ENCODE results near the gene DHRS11. TPM values are rescaled to one million over a fixed set of nuclear protein-coding genes. Genes with fewer than 3 reads are reported as not detected.

The DHRS11 gene
- total RNA-seq, 4 donors from 2014 or later, result 4.9 to 15.8 (median 7.4) TPM

DNA sequence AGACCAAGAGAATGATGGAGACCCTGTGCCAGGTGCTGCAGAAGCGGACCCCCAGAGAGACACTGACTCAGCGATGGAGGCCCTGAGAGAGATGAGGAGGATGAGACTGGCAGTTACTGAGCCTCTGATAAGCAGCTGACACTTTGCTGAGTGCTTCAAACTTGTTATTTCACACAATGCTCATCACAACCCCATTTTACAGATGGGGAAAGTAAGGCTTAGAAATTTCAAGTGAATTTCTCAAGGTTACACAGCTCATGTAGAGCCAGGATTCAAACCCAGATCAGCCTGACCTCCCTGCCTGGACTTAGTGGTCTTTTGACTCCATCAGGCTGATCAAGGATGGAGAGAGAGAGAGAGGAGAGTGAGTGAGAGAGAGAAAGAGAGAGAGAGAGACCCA is 36.9 kb downstream of the DHRS11 start:
- Histone ChIP-seq H3K36me3 (no peaks in the 10 kb centered on the region), H3K4me1 (peaks cover 0 to 2% of the 10 kb centered on the region in 2 donors), H3K27me3 (peaks cover 0 to 5% (median 0%) of the 10 kb centered on the region in 3 donors), H3K4me3 (no peak overlapping the region), H3K9me3 (no peaks in the 10 kb centered on the region), H3K27ac (no peak overlapping the region)
- no peak for ATAC-seq
- DNase-seq, result no peak
- in situ Hi-C loops (cut with MboI; ENCODE audit: low sequenced_read_pairs in 4 of 4), result loop anchor here in 3 of 4 donors (5.0 to 25.0 kb wide), 4 partner anchors 309 to 609 kb away; partner anchors contain the start of genes AATF (in 1 of the 3) and LHX1 (in 1 of the 3)
- TF ChIP-seq CTCF (IDR thresholded peaks at IDR 0.05 in 4 of 5, conservative IDR thresholded peaks at IDR 0.05 in 1 of 5), result no peak
- TF ChIP-seq POLR2A (IDR thresholded peaks at IDR 0.05), result no peak
- intact Hi-C loops (cut with DNase I; ENCODE audit: low total_unique reads), result loop anchor here (2.0 to 5.0 kb wide), 2 partner anchors 418 to 769 kb away; no protein-coding TSS in a partner anchor

GRCh38 chr17:36629252-36629847 is 37.7 kb downstream of the DHRS11 start:
- Histone ChIP-seq H3K27me3 (peaks cover 0 to 8% (median 0%) of the 10 kb centered on the region in 3 donors), H3K4me1 (peaks cover 0 to 2% of the 10 kb centered on the region in 2 donors), H3K36me3 (no peaks in the 10 kb centered on the region), H3K9me3 (no peaks in the 10 kb centered on the region), H3K4me3 (no peak overlapping the region), H3K27ac (no peak overlapping the region)
- ATAC-seq, result peak; percentile 85 to 87
- intact Hi-C loops (cut with DNase I; ENCODE audit: low total_unique reads), result loop anchor here (2.0 to 5.0 kb wide), 2 partner anchors 417 to 768 kb away; no protein-coding TSS in a partner anchor
- in situ Hi-C loops (cut with MboI; ENCODE audit: low sequenced_read_pairs in 4 of 4), result loop anchor here in 3 of 4 donors (5.0 to 25.0 kb wide), 4 partner anchors 308 to 608 kb away; partner anchors contain the start of genes AATF (in 1 of the 3) and LHX1 (in 1 of the 3)
- no peak for TF ChIP-seq POLR2A (IDR thresholded peaks at IDR 0.05)
- TF ChIP-seq CTCF (IDR thresholded peaks at IDR 0.05 in 4 of 5, conservative IDR thresholded peaks at IDR 0.05 in 1 of 5), result peak; percentile 86 to 98 (median 92)
- peak; percentile 41 to 60 for DNase-seq

DNA sequence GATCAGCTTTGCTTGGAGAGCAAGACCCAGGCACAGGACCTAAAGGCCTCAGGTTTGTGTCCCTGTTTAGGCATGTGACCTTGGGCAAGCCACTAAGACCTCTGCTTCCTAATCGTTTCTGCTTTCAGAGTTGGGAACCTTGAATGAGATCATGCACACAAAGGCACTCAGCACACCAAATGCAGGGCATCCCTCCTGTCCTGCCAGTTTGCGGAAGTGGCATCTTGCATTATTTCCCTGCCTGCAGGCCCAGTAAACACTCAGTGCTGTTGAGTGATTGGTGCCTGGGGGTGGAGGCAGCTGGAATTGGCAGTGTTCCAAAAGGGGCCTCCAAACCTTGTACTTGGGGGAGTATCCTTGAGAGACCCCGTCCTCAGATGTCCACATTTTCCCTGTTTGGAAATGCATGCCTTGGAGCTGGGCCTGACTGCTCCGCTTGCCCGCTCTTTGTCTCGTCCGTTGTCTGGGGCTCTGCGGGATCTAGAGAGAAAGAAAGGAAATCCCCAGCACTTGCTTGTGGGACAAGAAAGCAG is 38.4 kb downstream of the DHRS11 start:
- in situ Hi-C loops (cut with MboI; ENCODE audit: low sequenced_read_pairs in 4 of 4) (loop anchor here in 3 of 4 donors (5.0 to 25.0 kb wide), 6 partner anchors 307 to 615 kb away; partner anchors contain the start of genes AATF (in 1 of the 3) and LHX1 (in 1 of the 3)), intact Hi-C loops (cut with DNase I; ENCODE audit: low total_unique reads) (loop anchor here (2.0 to 5.0 kb wide), 2 partner anchors 417 to 767 kb away; no protein-coding TSS in a partner anchor)
- Histone ChIP-seq H3K27me3 (peaks cover 0 to 9% (median 0%) of the 10 kb centered on the region in 3 donors), H3K4me1 (peaks cover 0 to 2% of the 10 kb centered on the region in 2 donors), H3K36me3 (no peaks in the 10 kb centered on the region), H3K27ac (no peak overlapping the region), H3K4me3 (no peak overlapping the region), H3K9me3 (no peaks in the 10 kb centered on the region)
- DNase-seq (no peak), ATAC-seq (no peak)
- TF ChIP-seq POLR2A (IDR thresholded peaks at IDR 0.05) (no peak), CTCF (IDR thresholded peaks at IDR 0.05 in 4 of 5, conservative IDR thresholded peaks at IDR 0.05 in 1 of 5) (no peak)

- Histone ChIP-seq H3K36me3 (no peaks in the 10 kb centered on the region), H3K4me3 (no peak overlapping the region), H3K9me3 (no peaks in the 10 kb centered on the region), H3K27me3 (peaks cover 0 to 11% (median 0%) of the 10 kb centered on the region in 3 donors), H3K4me1 (peaks cover 0 to 2% of the 10 kb centered on the region in 2 donors), H3K27ac (no peak overlapping the region)
- ATAC-seq (no peak), DNase-seq (no peak)
- intact Hi-C loops (cut with DNase I; ENCODE audit: low total_unique reads) (no loop called here), in situ Hi-C loops (cut with MboI; ENCODE audit: low sequenced_read_pairs in 4 of 4) (loop anchor here in 3 of 4 donors (10.0 to 25.0 kb wide), 4 partner anchors 306 to 614 kb away; partner anchors contain the start of genes AATF (in 1 of the 3) and LHX1 (in 1 of the 3))
- TF ChIP-seq POLR2A (IDR thresholded peaks at IDR 0.05), result no peak
- no peak for TF ChIP-seq CTCF (IDR thresholded peaks at IDR 0.05 in 4 of 5, conservative IDR thresholded peaks at IDR 0.05 in 1 of 5)
Measured at GRCh38 chr17:36631022-36631421, 39.3 kb downstream of the DHRS11 start.
